A673 (cell line): ENCODE results near the gene ANKRD29. TPM values are rescaled to one million over a fixed set of nuclear protein-coding genes. Genes with fewer than 3 reads are reported as not detected.

Experiments
- BruUV-seq: library from RNA; stranded (reverse); fragments of 400-500 nt; replicated peaks from 2 replicates; lab custom pipeline; 2021; lab: Mats Ljungman, UMichigan
- CTCF ChIA-PET: fragments of 300-600 bp; sonication (Branson Sonifier 250); formaldehyde crosslinking; loops from one replicate; lab custom pipeline; 2022; ENCODE audit warnings: antibody characterized with exemption; lab: Charles Lee
- POLR2A ChIA-PET: fragments of 300-600 bp; sonication (Branson Sonifier 250); formaldehyde crosslinking; loops from one replicate; lab custom pipeline; 2022; ENCODE audit warnings: antibody characterized with exemption; ENCODE audit not compliant: low non-redundant PET; lab: Charles Lee
- DNase-seq: peaks from one replicate; pipeline ENCODE4 v3.0.0-alpha.2; 2015; ENCODE audit warnings: low spot score
- H3K27ac ChIP-seq: fragments of 200-600 bp; sonication (generic); 2 replicates; pipeline ENCODE4 v1.5.1; 2016; ENCODE audit warnings: mixed run types, low read depth, mild to moderate bottlenecking, mixed read lengths, antibody characterized with exemption, low read length; ENCODE audit not compliant: poor library complexity, severe bottlenecking
- H3K27me3 ChIP-seq: fragments of 200-600 bp; sonication (generic); replicated peaks from 2 replicates; pipeline ENCODE4 v1.6.1; 2017; ENCODE audit warnings: mixed run types, low read depth, mild to moderate bottlenecking, mixed read lengths, antibody characterized with exemption, low read length; ENCODE audit not compliant: insufficient read depth, poor library complexity
- H3K36me3 ChIP-seq: fragments of 200-600 bp; sonication (generic); 2 replicates; pipeline ENCODE4 v1.6.1; 2016; ENCODE audit warnings: mixed run types, mild to moderate bottlenecking, mixed read lengths, antibody characterized with exemption, low read length; ENCODE audit not compliant: insufficient read depth, poor library complexity, severe bottlenecking
- H3K4me1 ChIP-seq: fragments of 200-600 bp; sonication (generic); 2 replicates; pipeline ENCODE4 v1.6.1; 2017; ENCODE audit warnings: mixed run types, mild to moderate bottlenecking, mixed read lengths, antibody characterized with exemption, low read length; ENCODE audit not compliant: insufficient read depth, poor library complexity, severe bottlenecking
- H3K4me3 ChIP-seq: fragments of 200-600 bp; sonication (generic); 2 replicates; pipeline ENCODE4 v1.5.1; 2016; ENCODE audit warnings: low read depth, mixed run types, mild to moderate bottlenecking, mixed read lengths, low read length; ENCODE audit not compliant: poor library complexity, severe bottlenecking
- H3K9me3 ChIP-seq: fragments of 200-600 bp; sonication (generic); 2 replicates; pipeline ENCODE4 v1.6.1; 2016; ENCODE audit warnings: mixed run types, low read depth, mild to moderate bottlenecking, mixed read lengths, antibody characterized with exemption, low read length; ENCODE audit not compliant: poor library complexity, severe bottlenecking
- EZH2 ChIP-seq: fragments of 200-600 bp; sonication (generic); IDR thresholded peaks from 2 replicates; pipeline ENCODE4 v1.6.1; 2017; ENCODE audit warnings: borderline replicate concordance, low read depth, mild to moderate bottlenecking, mixed read lengths, antibody characterized with exemption, low read length; ENCODE audit not compliant: poor library complexity, severe bottlenecking
- intact Hi-C: fragments of 100-400 bp; cut with micrococcal nuclease; formaldehyde crosslinking; loops from one replicate; pipeline ENCODE4 v1.10.0; 2022; ENCODE audit not compliant: unreplicated experiment
- total RNA-seq: library from RNA; stranded (reverse); gene quantifications from 2 replicates; pipeline ENCODE4 v1.2.3, GENCODE V29; 2021
- TF ChIP-seq, protein P1 (sequence below): fragments of 300-800, 200-600 bp; sonication (generic); conservative IDR thresholded peaks from 2 replicates; pipeline ENCODE4 v1.5.1; 2017; ENCODE audit warnings: low read depth, mild to moderate bottlenecking, antibody characterized with exemption, low read length, moderate library complexity, mixed read lengths

The ANKRD29 gene
- total RNA-seq, 1 experiment from 2014 or later = 2.6 TPM

DNA sequence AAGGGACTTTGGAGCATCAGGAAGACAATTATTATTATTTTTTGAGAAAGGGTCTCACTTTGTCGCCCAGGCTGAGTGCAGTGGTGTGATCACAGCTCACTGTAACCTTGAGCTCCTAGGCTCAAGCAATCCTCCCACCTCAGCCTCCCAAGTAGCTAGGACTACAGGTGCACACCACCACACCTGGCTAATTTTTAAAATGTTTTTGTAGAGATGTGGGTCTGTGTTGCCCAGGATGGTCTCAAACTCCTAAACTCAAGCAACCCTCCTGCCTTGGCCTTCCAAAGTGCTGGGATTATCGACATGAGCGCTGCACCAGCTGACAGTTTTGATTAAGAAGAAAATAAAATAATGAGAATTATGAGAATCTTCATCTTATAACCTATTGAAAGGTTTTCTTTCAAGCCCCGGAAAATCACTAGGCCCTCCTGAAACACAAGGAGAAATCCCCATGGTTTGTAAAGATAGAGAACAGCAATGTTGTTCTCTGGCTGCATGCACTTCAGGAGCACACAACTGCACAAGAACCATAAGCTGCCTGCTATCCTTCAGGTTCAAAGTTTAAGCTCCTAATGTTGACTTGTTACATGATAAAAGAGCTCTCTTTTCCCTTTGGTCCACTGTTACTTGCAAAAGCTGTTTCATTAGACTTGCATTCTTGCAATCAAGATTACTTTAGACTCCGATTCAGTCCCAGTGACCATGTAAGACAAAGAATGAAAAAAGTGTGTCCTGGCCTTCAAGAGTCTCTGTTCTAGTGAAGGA, 93.2 kb downstream of the ANKRD29 start:
- CTCF ChIA-PET = no interaction called here
- no peak for DNase-seq
- intact Hi-C loops = no loop called here
- Histone ChIP-seq H3K9me3 (no peaks in the 10 kb centered on the region), H3K27ac (no peak overlapping the region), H3K36me3 (peaks cover 44% of the 10 kb centered on the region), H3K27me3 (no peaks in the 10 kb centered on the region), H3K4me1 (peaks cover 6% of the 10 kb centered on the region), H3K4me3 (no peak overlapping the region)
- POLR2A ChIA-PET = no interaction called here
- TF ChIP-seq, protein P1, sequence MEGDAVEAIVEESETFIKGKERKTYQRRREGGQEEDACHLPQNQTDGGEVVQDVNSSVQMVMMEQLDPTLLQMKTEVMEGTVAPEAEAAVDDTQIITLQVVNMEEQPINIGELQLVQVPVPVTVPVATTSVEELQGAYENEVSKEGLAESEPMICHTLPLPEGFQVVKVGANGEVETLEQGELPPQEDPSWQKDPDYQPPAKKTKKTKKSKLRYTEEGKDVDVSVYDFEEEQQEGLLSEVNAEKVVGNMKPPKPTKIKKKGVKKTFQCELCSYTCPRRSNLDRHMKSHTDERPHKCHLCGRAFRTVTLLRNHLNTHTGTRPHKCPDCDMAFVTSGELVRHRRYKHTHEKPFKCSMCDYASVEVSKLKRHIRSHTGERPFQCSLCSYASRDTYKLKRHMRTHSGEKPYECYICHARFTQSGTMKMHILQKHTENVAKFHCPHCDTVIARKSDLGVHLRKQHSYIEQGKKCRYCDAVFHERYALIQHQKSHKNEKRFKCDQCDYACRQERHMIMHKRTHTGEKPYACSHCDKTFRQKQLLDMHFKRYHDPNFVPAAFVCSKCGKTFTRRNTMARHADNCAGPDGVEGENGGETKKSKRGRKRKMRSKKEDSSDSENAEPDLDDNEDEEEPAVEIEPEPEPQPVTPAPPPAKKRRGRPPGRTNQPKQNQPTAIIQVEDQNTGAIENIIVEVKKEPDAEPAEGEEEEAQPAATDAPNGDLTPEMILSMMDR = no peak
- BruUV-seq = no TSS peak

DNA sequence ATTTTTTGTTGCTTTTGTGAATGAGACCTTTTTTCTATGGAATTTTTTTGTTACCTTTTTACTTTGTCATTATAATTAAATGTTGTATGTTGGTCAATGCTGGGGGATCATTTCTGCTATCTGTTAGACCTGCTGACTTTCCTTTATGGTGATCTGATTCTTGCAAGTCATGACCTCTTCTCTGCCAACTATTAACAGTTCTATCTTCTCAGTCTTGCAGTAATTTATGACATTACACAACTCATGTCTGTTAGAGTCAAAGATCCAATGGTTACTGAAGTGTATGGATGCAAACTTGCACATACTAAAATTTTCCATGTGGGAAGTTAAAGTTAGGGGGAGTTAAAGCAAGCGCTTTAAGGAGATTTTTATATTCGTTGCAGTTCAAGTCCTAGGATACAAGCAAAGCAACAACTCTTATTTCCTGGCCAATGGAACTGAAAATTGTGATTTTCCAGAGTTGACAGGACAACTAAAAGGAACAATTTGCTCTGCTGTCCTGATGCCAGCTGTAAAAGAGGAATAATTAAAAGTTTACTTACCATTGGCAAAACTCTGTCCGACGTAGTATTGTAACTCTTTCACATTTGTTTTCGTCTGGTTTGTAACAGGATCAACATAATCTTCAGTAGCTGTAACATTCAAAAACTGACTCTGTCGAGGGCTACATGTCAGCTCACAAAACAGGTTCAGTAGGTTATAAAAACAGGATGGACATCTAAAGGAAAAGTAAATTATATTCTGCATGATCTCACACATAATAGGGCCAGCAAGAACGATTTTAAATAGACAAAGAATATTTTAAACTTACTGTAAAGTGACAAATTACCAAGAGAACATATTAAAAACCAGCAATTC, 94.2 kb downstream of the ANKRD29 start:
- H3K4me3 ChIP-seq = no peak overlapping the region
- no TSS peak for BruUV-seq
- peaks cover under 1% of the 10 kb centered on the region for H3K4me1 ChIP-seq
- CTCF ChIA-PET = no interaction called here
- intact Hi-C loops = no loop called here
- no peaks in the 10 kb centered on the region for H3K9me3 ChIP-seq
- no peak for DNase-seq
- H3K27me3 ChIP-seq = no peaks in the 10 kb centered on the region
- no peak overlapping the region for H3K27ac ChIP-seq
- H3K36me3 ChIP-seq = peaks cover 48% of the 10 kb centered on the region
- POLR2A ChIA-PET = no interaction called here
- TF ChIP-seq, protein P1 = no peak
- no peak for TF ChIP-seq EZH2

DNA sequence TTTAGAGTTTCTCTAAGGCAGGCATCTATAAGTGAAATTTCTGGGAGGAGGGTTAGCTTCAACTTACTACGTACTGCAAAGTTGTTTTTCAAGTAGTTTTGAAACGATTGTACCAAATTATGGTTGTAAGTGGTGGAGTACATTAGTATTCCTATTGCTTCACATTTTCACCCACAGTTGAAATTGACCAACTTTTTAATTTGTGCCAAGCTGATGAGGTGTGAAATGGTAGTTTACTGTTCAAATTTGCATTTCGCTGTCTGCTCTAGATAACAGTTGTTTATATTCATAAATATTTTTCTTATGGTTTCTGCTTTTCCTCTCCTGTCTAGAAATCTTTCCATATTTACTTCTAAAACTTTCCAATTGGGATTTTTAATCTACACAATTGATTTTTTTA, 95.0 kb downstream of the ANKRD29 start:
- no TSS peak for BruUV-seq
- intact Hi-C loops = no loop called here
- ChIA-PET CTCF (no interaction called here), POLR2A (no interaction called here)
- H3K4me3 ChIP-seq = no peak overlapping the region
- no peak for DNase-seq
- peaks cover 43% of the 10 kb centered on the region for H3K36me3 ChIP-seq
- no peaks in the 10 kb centered on the region for H3K27me3 ChIP-seq
- H3K9me3 ChIP-seq = no peaks in the 10 kb centered on the region
- TF ChIP-seq, protein P1 = no peak
- no peak for TF ChIP-seq EZH2
- no peaks in the 10 kb centered on the region for H3K4me1 ChIP-seq
- no peak overlapping the region for H3K27ac ChIP-seq
